ENCODE results near the gene FYCO1.
A peak's percentile ranks its signal among the peaks of the same experiment; 100 is the strongest.
"Not testable (repeated sequence)": the region's sequence is repeated elsewhere in the genome, so short reads cannot be mapped to it uniquely, and the experiment has no call there.

FYCO1 gene

DNA sequence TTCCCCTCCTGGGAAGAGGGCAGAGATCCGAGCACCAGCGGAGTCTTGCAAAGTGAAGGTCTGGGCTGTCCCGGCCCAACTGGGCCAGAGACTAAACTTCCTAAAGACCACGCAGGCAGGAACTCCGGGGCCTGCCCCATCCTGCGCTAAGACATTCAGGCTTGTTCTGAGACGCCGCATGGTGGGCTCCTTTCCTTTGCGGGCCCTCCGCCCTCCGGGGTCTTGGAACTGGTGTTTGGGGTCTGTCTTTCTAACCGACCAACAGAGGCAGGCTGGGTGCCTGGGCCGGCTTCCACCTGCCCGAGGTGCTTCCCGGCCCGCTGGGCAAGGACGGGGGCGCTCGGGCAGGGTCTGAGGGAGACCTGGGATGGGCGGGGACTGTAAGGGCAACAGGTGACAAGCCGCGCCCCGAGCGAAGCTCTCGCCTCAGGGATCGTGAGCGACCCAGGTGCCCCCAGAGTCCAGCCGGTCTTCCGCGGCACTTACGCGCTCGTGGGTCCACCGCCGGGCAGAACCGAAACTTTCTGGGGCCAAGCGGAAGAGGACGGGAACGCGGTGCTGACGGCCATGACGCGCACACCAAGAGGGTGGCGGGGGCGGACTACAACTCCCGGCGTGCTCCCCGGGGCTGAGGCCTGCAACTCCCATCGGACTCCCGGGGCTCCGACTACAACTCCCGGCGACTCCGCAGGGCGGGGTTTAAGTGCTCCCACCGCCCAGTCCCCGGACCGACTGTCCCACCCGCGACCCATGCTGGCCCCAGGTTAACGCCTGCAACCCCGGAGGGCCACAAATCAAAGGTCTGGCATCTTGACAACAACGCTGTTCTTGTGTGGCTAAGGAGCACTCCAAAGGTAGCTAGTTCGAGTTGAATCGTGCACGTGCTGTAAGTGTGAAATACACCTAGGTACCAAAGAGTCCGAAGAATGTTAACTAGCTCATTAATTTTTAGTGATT, at the start of gene FYCO1:
Gene FYCO1, minus strand, starts transcription at position 589 of the 957 bp plus-strand sequence. CDS start 10,914 bp downstream, outside the sequence.
- peak; percentile 88 for DNase-seq

DNA sequence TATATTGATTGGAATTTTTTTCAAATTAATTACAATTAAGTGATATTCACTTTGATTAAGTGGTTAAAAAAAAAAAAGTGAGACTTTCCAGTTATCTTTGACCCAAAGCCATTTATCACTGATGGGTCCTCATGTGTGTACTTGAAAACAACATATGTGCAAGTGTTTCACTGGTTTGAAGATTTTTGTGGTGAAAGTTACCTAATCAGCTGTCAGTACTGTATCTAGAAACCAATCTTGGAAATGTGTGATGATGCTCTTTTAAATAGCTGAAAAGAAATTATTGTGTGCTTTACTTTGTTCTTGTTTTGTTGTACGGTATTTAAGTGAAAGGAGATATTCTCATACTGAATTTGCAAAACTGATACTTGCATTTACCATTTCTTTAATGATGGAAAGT, 43.3 kb upstream of the FYCO1 start:
- DNase-seq, result no peak

DNA sequence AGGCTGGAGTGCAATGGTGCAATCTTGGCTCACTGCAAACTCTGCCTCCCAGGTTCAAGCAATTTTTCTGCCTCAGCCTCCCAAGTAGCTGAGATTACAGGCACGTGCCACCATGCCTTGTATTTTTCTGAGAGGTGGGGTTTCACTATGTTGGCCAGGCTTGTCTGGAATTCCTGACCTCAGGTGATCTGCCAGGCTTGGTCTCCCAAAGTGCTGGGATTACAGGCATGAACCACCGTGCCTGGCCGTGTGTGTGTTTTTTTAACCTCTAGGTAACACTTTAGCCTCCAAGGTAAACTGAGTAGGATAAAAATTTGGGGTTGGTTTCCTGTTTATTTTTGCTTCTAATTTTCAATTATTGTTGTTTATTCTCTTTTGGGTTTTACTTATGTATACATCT, 42.4 kb upstream of the FYCO1 start:
- DNase-seq, result not testable (repeated sequence)

DNA sequence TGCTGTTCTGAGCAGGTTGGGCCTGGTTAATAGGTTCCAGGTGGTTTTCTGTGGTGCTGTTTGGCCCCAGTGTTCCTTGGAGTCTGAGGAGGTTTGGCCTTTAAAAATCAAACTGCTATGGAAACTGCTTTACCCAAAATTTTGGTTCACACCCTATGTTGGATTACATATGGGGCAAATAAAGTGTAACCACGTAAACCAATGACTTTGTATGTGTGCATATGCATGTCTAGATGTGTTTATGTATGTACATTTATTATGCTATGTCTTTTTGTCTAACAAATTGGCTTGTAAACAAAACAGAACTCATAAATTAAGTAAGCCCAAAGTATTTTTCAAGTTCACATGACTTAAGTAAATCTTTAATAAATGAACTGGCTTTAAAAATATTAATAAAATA, 40.6 kb upstream of the FYCO1 start:
- DNase-seq, result no peak

DNA sequence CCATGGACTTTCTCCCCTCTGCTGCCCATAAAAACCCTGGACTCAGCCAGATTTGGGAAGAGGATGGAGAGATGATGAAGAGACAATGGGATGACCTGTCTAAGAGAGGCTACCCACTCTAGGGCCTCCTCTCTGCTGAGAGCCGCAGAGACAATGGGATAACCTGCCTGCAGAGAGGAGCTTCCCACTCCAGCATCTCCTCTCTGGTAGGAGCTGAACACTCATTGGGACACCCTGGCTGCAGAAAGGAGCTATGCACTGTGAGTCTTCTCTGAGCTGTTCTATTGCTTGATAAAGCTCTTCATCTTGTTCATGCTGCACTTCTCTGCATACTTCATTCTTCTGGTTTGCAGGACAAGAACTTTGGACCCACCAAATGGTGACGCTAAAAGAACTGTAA, 36.1 kb upstream of the FYCO1 start:
- no peak for DNase-seq

DNA sequence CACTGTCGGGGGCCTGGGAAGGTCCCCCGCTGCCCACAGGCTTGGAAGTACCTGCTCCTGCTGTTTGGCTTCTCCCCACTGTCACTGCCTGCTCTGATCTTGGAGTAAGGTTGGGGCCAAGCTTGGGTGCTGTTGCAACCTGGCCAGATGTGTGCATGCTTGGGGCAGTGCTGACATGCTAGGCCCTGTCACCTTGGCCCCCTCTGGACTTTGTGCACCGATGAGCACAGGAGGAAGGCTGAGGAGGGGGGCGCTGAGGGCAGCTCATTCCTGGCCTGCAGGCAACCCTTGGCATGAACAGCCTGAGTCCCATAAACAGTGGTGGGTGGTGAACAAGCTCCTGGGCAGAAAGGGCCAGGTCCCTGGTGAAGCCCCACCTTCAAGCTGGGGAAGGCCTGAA, 35.6 kb upstream of the FYCO1 start:
- DNase-seq, result no peak

DNA sequence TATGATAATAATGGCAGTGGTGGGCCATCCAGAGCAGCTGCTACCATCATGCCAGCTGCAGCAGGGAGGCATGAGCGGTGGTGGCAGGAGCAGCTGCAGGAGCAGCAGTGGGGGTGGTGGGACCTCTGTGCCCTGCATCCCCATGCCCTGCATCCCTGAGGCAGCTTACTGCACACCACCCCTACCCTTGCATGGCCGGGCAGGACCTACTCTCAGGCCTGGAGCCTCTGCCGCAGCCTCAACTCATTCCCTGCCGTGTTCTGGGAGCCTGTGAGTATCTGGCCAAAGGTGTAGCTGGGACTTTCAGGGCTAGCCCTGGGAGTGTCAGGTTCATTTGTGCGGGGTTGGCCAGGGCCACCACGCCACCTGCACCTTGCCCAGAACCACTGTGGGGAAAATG, 35.0 kb upstream of the FYCO1 start:
- DNase-seq, result no peak

DNA sequence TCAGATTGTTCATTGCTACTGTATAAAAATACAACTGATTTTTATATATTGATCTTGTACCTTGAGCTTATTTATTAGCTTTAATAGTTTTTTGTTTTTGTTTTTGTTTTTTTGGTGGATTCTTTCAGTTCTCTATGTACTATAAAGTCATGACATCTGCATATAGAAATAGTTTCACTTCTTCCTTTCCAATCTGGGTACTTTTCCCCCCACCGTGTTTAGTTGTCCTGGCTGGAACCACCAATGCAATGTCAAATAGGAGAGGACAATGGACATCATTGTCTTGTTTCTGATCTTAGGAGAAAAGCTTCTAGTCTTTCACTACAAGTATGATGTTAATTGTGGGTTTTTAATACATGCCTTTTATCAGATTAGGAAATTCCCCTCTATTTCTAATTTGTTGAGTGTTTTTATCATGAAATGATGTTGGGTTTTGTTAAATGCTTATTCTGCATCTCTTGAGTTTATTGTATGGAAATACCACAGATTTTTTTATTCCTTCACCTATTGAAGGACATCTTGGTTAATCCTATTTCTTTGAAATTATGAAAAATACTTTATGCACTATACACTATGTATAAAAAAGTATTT, 34.4 kb upstream of the FYCO1 start:
- DNase-seq, result no peak

DNA sequence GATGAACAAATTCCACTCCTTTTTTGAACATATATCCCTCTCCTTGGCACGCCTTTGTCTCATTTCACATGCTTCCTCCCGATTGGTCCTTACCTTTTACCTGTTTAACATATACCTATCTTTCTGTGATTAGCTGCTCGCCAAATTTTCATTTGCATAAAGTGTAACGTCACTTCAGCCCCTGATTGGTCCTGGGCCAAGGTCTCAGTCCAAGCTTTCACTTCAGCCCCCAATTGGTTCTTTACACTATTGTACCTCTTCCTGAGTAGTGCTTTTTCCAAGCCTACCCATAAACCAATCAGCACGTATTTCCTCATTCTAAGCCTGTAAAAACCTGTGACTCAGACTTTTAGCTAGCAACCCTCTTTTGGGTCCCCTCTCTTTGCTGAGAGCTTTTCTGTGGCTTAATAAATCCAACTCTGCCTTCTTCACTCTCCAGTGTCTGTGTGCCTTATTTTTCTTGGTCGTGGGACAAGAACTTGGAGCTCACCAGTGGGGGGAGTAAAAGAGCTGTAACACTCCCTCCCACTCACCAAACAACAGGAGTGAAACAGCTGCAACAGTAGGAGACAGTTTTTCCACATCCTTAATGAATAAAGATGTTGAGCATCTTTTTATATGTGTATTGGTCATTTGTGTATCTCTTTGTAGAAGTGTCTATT, 32.2 kb upstream of the FYCO1 start:
- no peak for DNase-seq

DNA sequence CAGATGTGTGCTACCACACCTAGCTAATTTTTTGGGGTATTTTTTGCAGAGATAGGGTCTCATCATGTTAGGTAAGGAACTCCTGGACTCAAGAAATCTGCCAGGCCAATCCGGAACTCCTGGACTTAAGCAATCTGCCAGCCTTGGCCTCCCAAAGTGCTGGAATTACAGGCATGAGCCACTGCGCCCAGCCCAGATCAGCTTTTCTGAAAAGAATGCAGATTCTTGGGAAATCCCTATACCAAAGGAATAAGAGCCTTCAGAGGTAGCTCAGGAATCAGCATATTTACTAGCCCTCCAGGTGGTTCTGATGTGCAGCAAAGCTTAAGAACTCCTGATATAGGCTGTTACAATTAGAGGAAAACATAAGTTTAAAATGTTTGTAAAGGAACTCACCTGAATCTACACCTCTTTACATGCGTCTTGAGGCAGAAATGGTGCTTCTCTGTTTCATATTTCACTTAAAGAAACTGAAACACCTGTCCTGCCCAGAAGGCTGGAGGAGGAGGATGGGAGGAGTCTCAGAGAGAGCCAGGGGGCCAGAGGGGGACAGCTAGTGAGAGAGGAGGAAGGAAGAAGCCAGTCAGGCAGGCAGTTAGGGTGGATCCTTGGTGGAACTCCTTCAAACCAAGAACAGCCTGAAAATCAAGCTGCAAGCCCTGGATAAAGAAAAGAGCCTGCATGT, 31.5 kb upstream of the FYCO1 start, which contains the start of gene XCR1:
Gene XCR1, minus strand, starts transcription at position 463 of the 685 bp plus-strand sequence. CDS start 5,536 bp downstream, outside the sequence.
- no peak for DNase-seq

DNA sequence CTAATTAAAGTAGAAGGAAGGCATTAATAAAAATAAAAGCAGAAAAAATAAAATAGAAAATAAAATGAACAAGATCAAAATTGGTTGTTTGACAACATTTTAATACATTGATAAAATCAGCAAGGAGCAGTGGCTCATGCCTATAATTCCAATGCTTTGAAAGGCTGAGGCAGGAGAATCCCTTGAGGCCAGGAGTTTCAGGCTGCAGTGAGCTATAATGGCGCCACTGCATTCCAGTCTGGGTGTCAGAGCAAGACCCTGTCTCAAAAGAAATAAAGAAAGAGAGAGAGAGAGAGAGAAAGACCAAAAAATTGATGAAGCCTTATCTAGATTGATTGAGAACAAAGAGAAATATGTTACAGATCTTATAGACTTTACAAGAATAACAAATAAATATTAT, 29.5 kb upstream of the FYCO1 start:
- no peak for DNase-seq

DNA sequence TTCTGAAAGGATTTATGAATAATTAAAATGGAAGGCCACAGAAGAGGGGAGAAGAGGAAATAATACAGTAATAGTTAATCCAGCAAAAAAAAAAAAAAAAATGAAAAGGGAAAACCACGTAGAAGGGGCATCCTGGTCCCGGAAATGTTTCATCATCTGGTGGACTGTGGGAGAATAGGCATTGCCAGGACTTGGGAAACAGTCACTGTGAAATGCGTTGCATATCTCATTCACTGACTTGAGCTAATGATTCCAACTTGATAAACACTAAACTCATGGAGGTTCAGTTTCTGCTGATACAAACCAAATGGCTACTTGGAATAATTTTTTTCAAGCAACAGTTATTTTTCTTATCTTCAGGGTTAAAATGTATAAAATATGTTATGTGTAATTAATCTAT, 28.5 kb upstream of the FYCO1 start:
- no peak for DNase-seq

DNA sequence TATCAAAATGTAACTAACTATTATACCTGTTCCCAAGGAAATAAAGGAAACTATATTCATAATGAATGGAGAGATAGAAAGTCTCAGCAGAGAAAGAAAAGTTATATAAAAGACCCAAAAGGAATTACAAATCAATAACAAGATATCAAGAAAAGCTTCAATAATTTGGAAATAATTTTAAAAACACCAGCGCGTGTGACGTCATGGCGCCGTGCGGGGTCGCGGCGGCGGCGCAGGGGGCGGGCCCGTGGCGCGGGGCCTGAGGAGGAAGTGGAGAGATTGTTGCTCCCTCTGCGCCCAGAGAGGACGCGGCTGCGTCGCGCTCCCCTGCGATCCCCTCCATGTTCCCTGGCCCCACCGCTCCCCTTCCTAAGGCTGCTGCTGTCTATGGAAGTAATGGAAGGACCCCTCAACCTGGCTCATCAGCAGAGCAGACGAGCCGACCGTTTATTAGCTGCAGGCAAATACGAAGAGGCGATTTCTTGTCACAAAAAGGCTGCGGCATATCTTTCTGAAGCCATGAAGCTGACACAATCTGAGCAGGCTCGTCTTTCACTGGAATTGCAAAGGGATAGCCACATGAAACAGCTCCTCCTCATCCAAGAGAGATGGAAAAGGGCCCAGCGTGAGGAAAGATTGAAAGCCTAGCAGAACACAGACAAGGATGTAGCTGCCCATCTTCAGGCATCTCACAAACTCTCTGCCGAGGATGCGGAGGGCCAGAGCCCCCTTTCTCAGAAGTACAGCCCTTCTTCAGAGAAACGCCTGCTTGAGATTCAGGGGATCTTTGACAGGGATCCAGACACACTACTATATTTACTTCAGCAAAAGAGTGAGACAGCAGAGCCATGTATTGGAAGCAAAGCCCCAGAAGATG, 27.5 kb upstream of the FYCO1 start:
- no peak for DNase-seq

DNA sequence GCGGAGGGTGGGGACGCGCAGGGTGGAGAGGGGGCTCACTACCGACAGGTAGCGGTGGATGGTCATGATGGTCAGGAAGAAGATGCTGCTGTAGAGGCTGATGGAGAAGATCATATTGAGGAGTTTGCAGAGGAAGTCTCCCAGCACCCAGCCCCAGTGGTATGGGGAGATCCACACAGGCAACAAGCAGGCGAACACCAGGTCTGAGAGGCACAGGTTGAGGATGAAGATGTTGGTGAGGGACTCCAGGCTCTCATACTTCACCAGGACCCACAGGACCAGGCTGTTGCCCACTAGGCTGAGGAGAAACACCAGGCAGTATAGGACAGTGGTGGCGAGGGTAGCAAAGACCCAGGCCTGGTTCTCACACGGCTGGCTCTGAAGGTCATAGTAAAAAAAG, 25.9 kb upstream of the FYCO1 start:
- DNase-seq, result no peak

DNA sequence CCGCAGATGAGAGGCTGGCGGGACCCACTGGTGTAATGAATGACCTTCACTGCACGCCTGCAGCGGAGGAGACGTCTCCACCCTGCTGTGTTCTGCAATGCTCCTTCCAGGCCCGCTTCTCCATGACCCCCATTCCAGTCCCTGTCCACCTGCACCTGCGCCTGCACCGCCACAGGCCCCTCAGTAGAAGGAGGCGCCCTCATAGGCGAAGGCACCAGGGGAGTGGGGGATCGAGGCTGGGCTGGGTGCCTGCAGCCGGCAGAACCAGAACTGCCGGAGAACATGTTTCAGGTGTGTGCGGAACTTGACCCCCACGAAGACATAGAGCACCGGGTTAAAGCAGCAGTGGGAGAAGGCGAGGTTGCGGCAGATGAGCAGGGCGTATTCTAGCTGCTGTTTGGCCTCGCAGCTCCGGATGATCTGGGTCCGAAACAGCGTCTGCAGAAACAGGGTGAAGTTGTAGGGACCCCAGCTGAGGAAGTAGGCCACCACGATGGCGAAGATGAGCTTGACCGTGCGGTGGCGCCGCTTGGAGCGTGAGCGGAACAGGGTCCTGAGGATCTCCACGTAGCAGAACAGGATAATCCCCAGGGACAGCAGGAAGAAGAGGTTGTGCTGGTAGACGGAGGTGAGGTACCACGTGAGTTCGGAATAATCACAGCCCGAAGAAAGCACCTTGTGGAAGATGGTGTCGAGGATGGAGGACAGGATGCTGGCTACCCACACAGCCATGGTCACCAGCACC, 25.3 kb upstream of the FYCO1 start:
- no peak for DNase-seq

DNA sequence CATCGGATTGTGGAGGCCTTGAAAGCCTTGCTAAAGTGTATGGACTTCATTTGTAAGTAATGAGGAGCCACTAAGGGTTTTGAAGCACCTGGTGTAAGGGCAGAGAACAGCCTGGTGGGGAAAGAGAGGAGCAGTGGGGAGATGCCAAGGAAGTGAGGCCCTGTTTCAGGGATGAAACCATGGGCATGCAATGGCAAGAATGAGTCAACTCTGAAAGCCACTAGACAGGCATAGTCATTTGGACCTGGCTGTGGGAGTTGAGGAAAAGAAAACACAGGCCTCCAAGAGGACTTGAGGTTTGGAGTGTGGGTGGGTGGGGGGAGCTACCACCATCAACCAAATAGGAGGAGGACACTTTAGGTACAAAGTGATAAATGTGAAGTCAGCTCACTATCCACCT, 24.1 kb upstream of the FYCO1 start:
- DNase-seq, result no peak

DNA sequence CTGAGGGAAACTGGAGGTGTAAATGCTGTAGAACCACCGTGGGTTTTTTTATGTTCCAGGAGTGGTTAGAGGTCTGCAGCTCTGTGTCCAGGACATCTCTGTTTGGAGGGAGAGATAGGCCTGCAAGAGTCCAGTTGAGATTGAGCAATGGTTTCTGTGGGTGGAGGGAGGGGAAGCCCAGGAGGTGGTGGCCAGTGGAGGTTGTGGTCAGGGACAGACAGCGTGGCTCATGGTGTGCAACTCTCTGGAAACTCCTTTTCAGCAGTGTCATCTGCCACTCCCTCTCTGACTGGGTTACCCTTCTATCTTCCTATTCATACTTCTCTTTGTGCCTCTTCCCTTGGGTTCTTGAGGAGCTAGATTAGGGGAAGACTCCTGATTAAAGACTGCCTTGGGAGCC, 22.1 kb upstream of the FYCO1 start:
- DNase-seq, result no peak

DNA sequence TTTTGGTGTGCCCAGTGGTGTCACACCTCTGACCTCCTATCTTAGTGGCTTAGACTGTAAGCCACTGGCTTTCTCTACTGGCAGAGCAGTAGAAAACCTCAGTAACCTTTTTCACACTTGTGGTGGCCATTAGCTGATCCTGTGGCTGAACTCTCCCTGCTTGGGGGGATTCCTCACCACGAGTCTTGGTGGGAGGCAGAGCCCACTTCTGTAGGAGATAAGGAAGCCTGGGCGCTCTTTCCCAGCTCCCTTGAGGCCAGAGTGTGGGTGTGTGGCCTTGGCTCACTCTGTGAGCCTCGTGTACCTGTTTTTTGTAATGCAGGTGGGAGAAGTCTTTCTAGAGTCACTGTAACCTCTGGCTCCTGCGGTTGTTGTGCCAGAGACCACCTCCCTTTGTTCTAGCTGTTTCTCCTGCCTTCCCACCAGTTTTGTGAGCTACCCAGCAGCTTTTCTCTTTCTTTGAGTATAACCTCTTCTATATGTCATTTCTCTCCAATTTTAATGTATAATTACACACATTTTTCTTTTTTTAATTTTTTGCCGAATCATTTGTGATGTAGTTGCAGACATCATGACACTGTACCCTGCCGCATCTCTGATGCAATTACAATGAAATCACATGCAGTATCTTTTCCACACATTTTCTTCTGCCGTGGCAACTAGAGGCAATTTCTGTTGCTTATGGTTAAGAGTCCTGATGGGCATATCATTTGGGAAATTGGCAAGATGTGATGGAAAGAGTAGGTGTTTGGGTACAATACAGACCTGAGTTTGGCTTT, 17.9 kb upstream of the FYCO1 start:
- DNase-seq, result no peak

DNA sequence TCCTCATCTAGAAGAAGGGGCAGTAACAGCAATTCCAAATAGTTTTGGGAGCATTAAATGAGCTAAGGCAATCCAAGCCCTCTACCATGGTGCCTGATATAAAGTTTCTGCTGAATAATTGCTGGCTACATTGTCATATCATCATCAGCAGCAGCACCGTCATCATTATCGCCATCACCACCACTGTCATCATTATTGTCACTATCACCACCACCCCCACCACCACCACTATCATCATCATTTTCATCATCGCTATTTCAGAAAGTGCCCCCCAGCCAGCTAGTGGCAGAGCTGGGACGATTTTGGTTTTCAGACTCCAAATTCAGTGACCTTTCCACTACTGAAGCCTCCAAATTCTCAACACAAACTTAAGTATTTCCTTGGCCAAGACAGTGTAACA, 16.6 kb upstream of the FYCO1 start:
- DNase-seq, result no peak

DNA sequence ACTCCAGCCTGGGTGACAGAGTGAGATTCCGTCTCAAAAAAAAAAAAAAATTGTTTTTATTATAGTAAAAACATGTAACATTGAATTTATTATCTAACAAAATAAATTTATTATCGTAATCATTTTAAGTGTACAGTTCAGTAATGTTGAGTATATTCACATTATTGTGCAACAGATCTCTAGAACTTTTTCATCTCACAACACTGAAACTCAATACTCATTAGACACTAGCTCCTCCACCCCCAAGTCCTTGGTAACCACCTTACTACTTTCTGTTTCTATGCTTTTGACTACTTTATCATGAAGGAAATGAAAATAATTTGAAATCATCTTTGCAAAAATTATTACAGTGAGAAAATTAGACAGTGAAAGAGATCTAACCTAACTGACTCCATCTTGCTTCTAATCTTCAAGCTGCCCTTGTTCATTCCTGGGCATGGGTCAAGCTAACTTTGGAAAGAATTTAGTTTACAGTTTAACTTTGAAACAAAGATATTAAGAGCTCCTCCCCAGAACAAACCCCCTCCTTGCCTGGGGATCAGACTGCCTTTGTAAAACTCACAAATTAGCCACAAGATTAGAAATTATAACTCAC, 15.0 kb upstream of the FYCO1 start:
- DNase-seq, result no peak

Measured in CD4-positive, alpha-beta T cell treated with Interleukin-4 for 4 hours (primary cell).